GM21367 (cell line): ENCODE measurements around the gene PLPP1.
"Not testable (repeated sequence)": the region's sequence is repeated elsewhere in the genome, so short reads cannot be mapped to it uniquely, and the experiment has no call there.

ENCODE experiments used
- ATAC-seq: cut with Tn5 transposase; IDR thresholded peaks from one replicate; pipeline ENCODE4 v1.9.1; 2021; ENCODE audit not compliant: unreplicated experiment

The PLPP1 gene

GRCh38 chr5:55547781-55548180 is 13.0 kb upstream of the PLPP1 start:
- ATAC-seq: no peak

- peak; percentile 53 for ATAC-seq
Measured at GRCh38 chr5:55546947-55547346, 12.2 kb upstream of the PLPP1 start.

GRCh38 chr5:55544341-55544740 is 9.6 kb upstream of the PLPP1 start:
- no peak for ATAC-seq

GRCh38 chr5:55541056-55541635 is 6.4 kb upstream of the PLPP1 start:
- no peak for ATAC-seq

- no peak for ATAC-seq
Measured at GRCh38 chr5:55540525-55540924, 5.8 kb upstream of the PLPP1 start.

- ATAC-seq: no peak
Measured at GRCh38 chr5:55540024-55540423, 5.3 kb upstream of the PLPP1 start.

- no peak for ATAC-seq
Measured at GRCh38 chr5:55538661-55539060, 3.9 kb upstream of the PLPP1 start.

GRCh38 chr5:55537315-55537714 is 2.6 kb upstream of the PLPP1 start:
- not testable (repeated sequence) for ATAC-seq

GRCh38 chr5:55535199-55535905 is 588 bp upstream of the PLPP1 start:
- ATAC-seq: no peak

- peak; percentile 33 for ATAC-seq
Measured at GRCh38 chr5:55533521-55534435, 986 bp downstream of the PLPP1 start.

GRCh38 chr5:55530669-55531068 is 4.1 kb downstream of the PLPP1 start:
- no peak for ATAC-seq

GRCh38 chr5:55524816-55525215 is 9.9 kb downstream of the PLPP1 start:
- ATAC-seq: no peak

- ATAC-seq: no peak
Measured at GRCh38 chr5:55523293-55523692, 11.5 kb downstream of the PLPP1 start.

- no peak for ATAC-seq
Measured at GRCh38 chr5:55521881-55522280, 12.9 kb downstream of the PLPP1 start.

- ATAC-seq: no peak
Measured at GRCh38 chr5:55520117-55520839, 14.5 kb downstream of the PLPP1 start.

- ATAC-seq: no peak
Measured at GRCh38 chr5:55518831-55519390, 15.9 kb downstream of the PLPP1 start.

GRCh38 chr5:55517804-55518203 is 17.0 kb downstream of the PLPP1 start:
- ATAC-seq: no peak

- ATAC-seq: no peak
Measured at GRCh38 chr5:55511010-55511409, 23.8 kb downstream of the PLPP1 start.

GRCh38 chr5:55510523-55510880 is 24.3 kb downstream of the PLPP1 start:
- no peak for ATAC-seq

GRCh38 chr5:55509796-55510522 is 24.8 kb downstream of the PLPP1 start:
- ATAC-seq: no peak
